ENCODE results near the gene ALK. TPM values are rescaled to one million over a fixed set of nuclear protein-coding genes. Genes with fewer than 3 reads are reported as not detected.
A peak's percentile ranks its signal among the peaks of the same experiment; 100 is the strongest.

ALK gene
- polyA plus RNA-seq, 2 of the 4 experiments (the other 2 are of a cell fraction): not detected

DNA sequence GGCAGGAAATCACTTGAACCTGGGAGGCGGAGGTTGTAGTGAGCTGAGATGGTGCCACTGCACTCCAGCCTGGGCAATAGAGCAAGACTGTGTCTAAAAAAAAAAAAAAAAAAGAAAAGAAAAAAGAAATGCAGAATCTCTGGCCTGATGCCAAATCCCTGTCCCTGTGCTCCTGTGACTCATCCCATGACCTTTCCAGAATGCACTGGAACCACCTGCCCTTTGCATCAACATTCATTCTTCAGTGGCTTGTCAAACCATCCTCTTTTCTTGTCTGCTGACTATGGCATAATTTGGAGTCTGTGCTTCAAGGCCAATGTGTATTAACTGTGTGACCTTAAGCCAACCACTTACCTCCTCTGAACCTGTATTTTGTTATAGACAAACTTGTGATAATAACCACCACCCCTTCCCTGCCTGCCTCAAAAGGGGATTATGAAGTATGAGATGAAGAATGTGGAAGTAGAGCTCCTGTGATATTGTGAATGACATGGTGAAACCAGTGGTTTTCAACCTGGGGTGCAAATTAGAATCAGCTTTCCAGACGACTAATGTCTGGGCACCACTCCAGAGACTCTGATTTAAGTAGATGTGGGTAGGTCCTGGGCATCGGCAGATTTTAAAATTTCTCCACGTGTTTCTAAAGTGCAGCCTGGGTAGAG is 616.9 kb downstream of the ALK start:
- no peaks in the 10 kb centered on the region for H3K9me3 ChIP-seq
- TF ChIP-seq, protein P1, sequence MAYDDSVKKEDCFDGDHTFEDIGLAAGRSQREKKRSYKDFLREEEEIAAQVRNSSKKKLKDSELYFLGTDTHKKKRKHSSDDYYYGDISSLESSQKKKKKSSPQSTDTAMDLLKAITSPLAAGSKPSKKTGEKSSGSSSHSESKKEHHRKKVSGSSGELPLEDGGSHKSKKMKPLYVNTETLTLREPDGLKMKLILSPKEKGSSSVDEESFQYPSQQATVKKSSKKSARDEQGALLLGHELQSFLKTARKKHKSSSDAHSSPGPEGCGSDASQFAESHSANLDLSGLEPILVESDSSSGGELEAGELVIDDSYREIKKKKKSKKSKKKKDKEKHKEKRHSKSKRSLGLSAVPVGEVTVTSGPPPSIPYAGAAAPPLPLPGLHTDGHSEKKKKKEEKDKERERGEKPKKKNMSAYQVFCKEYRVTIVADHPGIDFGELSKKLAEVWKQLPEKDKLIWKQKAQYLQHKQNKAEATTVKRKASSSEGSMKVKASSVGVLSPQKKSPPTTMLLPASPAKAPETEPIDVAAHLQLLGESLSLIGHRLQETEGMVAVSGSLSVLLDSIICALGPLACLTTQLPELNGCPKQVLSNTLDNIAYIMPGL (CRISPR knock-in tag; IDR thresholded peaks at IDR 0.05; ENCODE audit: borderline replicate concordance): no peak
- no peak for TF ChIP-seq HOXB5 (CRISPR knock-in tag; IDR thresholded peaks at IDR 0.05)
- TF ChIP-seq MAFK (IDR thresholded peaks at IDR 0.05; ENCODE audit: partially characterized antibody): peak; percentile 60
- no peak for FAIRE-seq
- DNase-seq (ENCODE audit: low read depth in 1 of 2, low spot score in 1 of 2): no peak
- CTCF ChIA-PET: interaction anchor here (1.0 kb wide), 1 partner anchor 346 kb away, joined by 3 read pairs; no protein-coding TSS in a partner anchor
- H3K4me1 ChIP-seq: 0 out of 3 replicates have a peak, but pooled peaks cover 3% of the 10 kb centered on the region
- 29% methylated on average over 4 of the region's 4 CpGs for whole genome bisulfite sequencing (ENCODE audit: missing lambda C conversion rate)
- no peak overlapping the region for H3K27ac ChIP-seq
- H3K4me2 ChIP-seq: no peak overlapping the region
- POLR2A ChIA-PET: no interaction called here
- no peak for ATAC-seq
- no peak overlapping the region for H3K4me3 ChIP-seq

DNA sequence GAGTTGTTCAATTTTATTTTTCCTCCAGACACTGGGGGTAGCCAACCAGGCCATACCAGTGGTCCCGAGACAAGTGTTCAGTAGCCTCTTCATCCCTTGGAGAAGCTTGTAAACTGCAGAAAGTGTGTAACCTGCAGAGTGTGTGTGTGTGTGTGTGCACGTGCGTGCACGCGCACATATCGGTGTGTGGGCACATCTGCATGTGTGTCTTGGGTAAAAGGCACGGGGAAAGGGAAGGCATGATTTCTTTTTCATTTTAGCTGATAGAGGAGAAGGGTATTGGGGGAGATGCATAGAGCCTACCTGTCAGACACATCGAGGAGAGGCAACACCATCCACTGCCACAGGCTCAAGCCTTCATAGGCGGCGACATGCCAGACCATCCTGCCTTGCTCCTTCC is 624.8 kb downstream of the ALK start:
- no peak for TF ChIP-seq HOXB5 (CRISPR knock-in tag; IDR thresholded peaks at IDR 0.05)
- TF ChIP-seq RAD21 (conservative IDR thresholded peaks at IDR 0.05 in 1 of 2, IDR thresholded peaks at IDR 0.05 in 1 of 2): no peak
- no peak for TF ChIP-seq ZFP36 (IDR thresholded peaks at IDR 0.05; ENCODE audit: borderline replicate concordance, partially characterized antibody)
- no peak for TF ChIP-seq REST (IDR thresholded peaks at IDR 0.05)
- TF ChIP-seq POLR2AphosphoS2 (conservative IDR thresholded peaks at IDR 0.05; ENCODE audit: low read length): no peak
- TF ChIP-seq MYC (IDR thresholded peaks at IDR 0.05; ENCODE audit: borderline replicate concordance, low read length): no peak
- no peak for TF ChIP-seq CBX2 (IDR thresholded peaks at IDR 0.05; ENCODE audit: borderline replicate concordance, low read depth)
- TF ChIP-seq, protein P1 (CRISPR knock-in tag; IDR thresholded peaks at IDR 0.05; ENCODE audit: borderline replicate concordance): no peak
- 16% methylated on average over 10 of the region's 10 CpGs for WGBS (ENCODE audit: missing lambda C conversion rate)
- DNase-seq (ENCODE audit: low read depth in 1 of 2, low spot score in 1 of 2): no peak
- Histone ChIP-seq H3K9me3 (no peaks in the 10 kb centered on the region), H3K4me1 (no peaks in the 10 kb centered on the region), H3K4me3 (no peak overlapping the region), H3K4me2 (no peak overlapping the region), H3K27ac (no peak overlapping the region)
- FAIRE-seq: no peak
- POLR2A ChIA-PET: no interaction called here
- CTCF ChIA-PET: interaction anchor here (1.0 to 3.2 kb wide), 5 partner anchors 9 to 545 kb away, joined by 3 to 25 read pairs (median 5); no protein-coding TSS in a partner anchor
- no peak for ATAC-seq

GRCh38 chr2:29295845-29296244 is 625.5 kb downstream of the ALK start:
- ChIA-PET POLR2A (no interaction called here), CTCF (interaction anchor here (1.3 to 3.2 kb wide), 5 partner anchors 10 to 545 kb away, joined by 3 to 25 read pairs (median 5); no protein-coding TSS in a partner anchor)
- no peak overlapping the region for H3K4me2 ChIP-seq
- TF ChIP-seq SMC3 (IDR thresholded peaks at IDR 0.05) (peak; percentile 39; the same call in 1 of the 3 replicates), RAD21 (conservative IDR thresholded peaks at IDR 0.05 in 1 of 2, IDR thresholded peaks at IDR 0.05 in 1 of 2) (peak; percentile 46 to 61), CEBPB (IDR thresholded peaks at IDR 0.05) (no peak)
- TF ChIP-seq, protein P2, sequence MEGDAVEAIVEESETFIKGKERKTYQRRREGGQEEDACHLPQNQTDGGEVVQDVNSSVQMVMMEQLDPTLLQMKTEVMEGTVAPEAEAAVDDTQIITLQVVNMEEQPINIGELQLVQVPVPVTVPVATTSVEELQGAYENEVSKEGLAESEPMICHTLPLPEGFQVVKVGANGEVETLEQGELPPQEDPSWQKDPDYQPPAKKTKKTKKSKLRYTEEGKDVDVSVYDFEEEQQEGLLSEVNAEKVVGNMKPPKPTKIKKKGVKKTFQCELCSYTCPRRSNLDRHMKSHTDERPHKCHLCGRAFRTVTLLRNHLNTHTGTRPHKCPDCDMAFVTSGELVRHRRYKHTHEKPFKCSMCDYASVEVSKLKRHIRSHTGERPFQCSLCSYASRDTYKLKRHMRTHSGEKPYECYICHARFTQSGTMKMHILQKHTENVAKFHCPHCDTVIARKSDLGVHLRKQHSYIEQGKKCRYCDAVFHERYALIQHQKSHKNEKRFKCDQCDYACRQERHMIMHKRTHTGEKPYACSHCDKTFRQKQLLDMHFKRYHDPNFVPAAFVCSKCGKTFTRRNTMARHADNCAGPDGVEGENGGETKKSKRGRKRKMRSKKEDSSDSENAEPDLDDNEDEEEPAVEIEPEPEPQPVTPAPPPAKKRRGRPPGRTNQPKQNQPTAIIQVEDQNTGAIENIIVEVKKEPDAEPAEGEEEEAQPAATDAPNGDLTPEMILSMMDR (IDR thresholded peaks at IDR 0.05): peak; percentile 25; the same call in 1 of the 3 replicates
- H3K9me3 ChIP-seq: no peaks in the 10 kb centered on the region
- H3K4me1 ChIP-seq: no peaks in the 10 kb centered on the region
- no peak overlapping the region for H3K4me3 ChIP-seq
- peak; percentile 25 to 42 for DNase-seq (ENCODE audit: low read depth in 1 of 2, low spot score in 1 of 2)
- no peak overlapping the region for H3K27ac ChIP-seq
- WGBS (ENCODE audit: missing lambda C conversion rate): 3% methylated on average over 4 of the region's 4 CpGs
- no peak for FAIRE-seq
- ATAC-seq: peak; percentile 69 to 81; a peak in 5 of 6 replicates

Measured in A549 (cell line).